Right lobe of liver (tissue), 4 donors: ENCODE results near the gene NEURL1.

ENCODE experiments used
- POLR2A ChIP-seq: fragments of 450-650 bp; IDR thresholded peaks from one replicate; pipeline ENCODE4 v1.6.1; 2017; ENCODE audit warnings: antibody characterized with exemption, mild to moderate bottlenecking
- TF ChIP-seq, protein P1 (sequence below), 4 donors: fragments of 200-600 bp in 3 of 4; fragments of 450-650 bp in 1 of 4; IDR thresholded peaks; one replicate each; pipeline versions ENCODE4 v1.5.1 to v1.8.0; 2016 to 2022; ENCODE audit warnings: antibody characterized with exemption in 4 of 4, mild to moderate bottlenecking in 2 of 4
- donor health status: DM: no; HTN: no; CAD: no.
- donor health status: DM: no; HTN: no; CAD: no.
- donor health status: DM: no; HTN: yes; CAD: no.

DNA sequence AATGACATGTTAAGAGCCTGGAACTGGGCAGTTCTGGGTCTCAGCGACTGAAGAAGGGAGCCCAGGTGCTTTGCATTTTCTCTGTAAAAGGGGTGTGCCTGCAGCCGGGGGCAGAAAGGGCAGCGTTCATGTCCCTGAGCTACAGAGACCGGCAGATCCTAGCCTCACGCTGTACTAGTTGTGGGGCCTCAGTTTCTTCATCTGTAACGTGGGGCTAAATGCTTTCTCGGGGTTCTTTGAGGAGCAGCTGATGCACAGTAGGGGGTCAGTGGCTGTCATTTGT lies 79.6 kb downstream of the NEURL1 start:
- TF ChIP-seq, protein P1, sequence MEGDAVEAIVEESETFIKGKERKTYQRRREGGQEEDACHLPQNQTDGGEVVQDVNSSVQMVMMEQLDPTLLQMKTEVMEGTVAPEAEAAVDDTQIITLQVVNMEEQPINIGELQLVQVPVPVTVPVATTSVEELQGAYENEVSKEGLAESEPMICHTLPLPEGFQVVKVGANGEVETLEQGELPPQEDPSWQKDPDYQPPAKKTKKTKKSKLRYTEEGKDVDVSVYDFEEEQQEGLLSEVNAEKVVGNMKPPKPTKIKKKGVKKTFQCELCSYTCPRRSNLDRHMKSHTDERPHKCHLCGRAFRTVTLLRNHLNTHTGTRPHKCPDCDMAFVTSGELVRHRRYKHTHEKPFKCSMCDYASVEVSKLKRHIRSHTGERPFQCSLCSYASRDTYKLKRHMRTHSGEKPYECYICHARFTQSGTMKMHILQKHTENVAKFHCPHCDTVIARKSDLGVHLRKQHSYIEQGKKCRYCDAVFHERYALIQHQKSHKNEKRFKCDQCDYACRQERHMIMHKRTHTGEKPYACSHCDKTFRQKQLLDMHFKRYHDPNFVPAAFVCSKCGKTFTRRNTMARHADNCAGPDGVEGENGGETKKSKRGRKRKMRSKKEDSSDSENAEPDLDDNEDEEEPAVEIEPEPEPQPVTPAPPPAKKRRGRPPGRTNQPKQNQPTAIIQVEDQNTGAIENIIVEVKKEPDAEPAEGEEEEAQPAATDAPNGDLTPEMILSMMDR (IDR thresholded peaks at IDR 0.05), result no peak
- TF ChIP-seq POLR2A, result no peak
